ENCODE results near the gene MBD3L5.

MBD3L5 gene

DNA sequence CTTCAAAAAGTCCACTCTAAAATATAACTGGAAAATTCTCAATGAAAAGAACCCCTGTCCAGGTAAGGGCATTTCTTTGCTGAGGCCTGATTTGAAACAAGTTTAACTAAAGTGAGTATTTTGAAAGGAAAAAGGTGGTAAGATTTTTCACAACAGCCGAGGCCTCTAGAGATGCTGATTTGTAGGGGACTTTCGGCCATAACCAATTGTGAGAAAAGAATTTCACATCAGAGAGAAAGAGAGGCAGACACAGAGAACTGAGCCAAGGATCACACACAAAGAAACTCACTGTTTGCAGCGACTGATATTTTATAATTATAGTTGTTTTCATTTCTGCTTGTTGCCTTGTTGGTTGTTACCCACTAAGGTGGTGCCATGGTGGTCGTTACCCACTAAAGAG, 33.6 kb upstream of the MBD3L5 start:
- H3K9ac ChIP-seq: no peak overlapping the region
- no peaks in the 10 kb centered on the region for H3K4me1 ChIP-seq (ENCODE audit: low read depth, poor library complexity, severe bottlenecking)
- H3K4me2 ChIP-seq: no peak overlapping the region
- H3K36me3 ChIP-seq (ENCODE audit: insufficient read depth): no peaks in the 10 kb centered on the region
- no peaks in the 10 kb centered on the region for H3K79me2 ChIP-seq (ENCODE audit: insufficient read depth, low read depth)
- no peaks in the 10 kb centered on the region for H4K20me1 ChIP-seq (ENCODE audit: insufficient read depth)
- no peak overlapping the region for H3K27ac ChIP-seq
- no peak overlapping the region for H2AFZ ChIP-seq (ENCODE audit: low read depth)
- TF ChIP-seq, protein P1, sequence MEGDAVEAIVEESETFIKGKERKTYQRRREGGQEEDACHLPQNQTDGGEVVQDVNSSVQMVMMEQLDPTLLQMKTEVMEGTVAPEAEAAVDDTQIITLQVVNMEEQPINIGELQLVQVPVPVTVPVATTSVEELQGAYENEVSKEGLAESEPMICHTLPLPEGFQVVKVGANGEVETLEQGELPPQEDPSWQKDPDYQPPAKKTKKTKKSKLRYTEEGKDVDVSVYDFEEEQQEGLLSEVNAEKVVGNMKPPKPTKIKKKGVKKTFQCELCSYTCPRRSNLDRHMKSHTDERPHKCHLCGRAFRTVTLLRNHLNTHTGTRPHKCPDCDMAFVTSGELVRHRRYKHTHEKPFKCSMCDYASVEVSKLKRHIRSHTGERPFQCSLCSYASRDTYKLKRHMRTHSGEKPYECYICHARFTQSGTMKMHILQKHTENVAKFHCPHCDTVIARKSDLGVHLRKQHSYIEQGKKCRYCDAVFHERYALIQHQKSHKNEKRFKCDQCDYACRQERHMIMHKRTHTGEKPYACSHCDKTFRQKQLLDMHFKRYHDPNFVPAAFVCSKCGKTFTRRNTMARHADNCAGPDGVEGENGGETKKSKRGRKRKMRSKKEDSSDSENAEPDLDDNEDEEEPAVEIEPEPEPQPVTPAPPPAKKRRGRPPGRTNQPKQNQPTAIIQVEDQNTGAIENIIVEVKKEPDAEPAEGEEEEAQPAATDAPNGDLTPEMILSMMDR (conservative IDR thresholded peaks at IDR 0.05; ENCODE audit: low read depth, low read length): no peak
- no peak overlapping the region for H3K4me3 ChIP-seq (IDR thresholded peaks at IDR 0.05; ENCODE audit: insufficient read depth, low read depth, low read length)
- peaks cover 3% of the 10 kb centered on the region; the same call in 1 of the 2 replicates for H3K27me3 ChIP-seq (ENCODE audit: insufficient read depth, low read depth)

DNA sequence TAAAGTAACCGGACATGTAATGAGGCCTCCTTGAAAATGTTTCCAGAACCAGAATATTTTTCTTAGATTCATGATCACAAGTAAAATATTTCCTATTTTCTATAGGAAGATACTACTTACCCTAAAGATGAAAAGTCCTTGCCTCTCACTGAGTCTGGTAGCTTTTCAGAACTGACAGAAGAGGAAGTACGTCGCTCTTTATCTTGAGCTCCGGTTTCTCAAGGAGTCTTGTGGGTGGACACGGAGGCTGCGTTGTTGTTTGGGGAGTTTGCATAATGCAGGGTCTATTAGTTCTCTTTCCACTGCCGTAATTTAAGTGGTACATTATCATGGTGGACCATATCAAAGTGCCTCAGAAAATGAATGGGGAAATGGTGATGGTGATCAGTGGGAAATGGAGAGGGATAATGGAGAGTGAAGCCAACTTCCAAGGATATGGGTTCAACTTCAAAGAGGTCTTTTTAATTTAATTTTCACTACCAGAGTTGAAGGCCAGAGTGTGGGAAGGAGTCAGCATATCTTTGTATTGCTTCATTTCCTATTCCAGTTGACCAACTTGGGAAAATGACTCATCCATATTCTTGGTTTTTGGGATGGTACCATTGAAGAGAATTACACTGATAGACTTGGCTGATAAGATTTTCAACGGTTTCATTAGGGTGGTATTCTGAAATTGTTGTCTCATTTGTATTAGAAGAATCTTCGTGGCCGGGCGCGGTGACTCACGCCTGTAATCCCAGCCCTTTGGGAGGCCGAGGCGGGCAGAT, 32.5 kb upstream of the MBD3L5 start:
- no peak overlapping the region for H3K4me3 ChIP-seq (IDR thresholded peaks at IDR 0.05; ENCODE audit: insufficient read depth, low read depth, low read length)

DNA sequence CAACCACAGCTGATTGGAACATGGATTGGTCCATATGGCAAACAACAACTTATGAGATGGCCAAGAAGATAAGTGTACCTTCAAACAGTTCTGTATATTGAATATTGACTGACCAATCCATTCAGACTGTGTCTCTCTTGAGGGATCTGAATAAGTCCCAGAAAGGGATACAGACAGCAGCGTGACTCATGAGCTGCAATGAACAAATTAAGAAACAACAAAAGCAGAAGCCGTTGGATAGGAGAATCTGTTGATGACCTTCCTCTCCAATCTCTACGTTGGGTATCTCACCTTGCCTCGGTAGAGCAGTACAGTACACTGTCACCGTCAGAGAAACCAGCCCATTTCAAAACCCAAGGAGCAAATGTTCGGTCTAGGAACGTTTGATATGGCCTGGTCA, 30.4 kb upstream of the MBD3L5 start:
- Histone ChIP-seq H3K36me3 (ENCODE audit: insufficient read depth) (no peaks in the 10 kb centered on the region), H2AFZ (ENCODE audit: low read depth) (no peak overlapping the region; the same call in 1 of the 2 replicates), H3K27me3 (ENCODE audit: insufficient read depth, low read depth) (peaks cover 3% of the 10 kb centered on the region; the same call in 1 of the 2 replicates), H3K79me2 (ENCODE audit: insufficient read depth, low read depth) (no peaks in the 10 kb centered on the region), H3K9ac (no peak overlapping the region), H3K4me2 (no peak overlapping the region), H3K4me3 (IDR thresholded peaks at IDR 0.05; ENCODE audit: insufficient read depth, low read depth, low read length) (no peak overlapping the region), H4K20me1 (ENCODE audit: insufficient read depth) (no peaks in the 10 kb centered on the region), H3K4me1 (ENCODE audit: low read depth, poor library complexity, severe bottlenecking) (no peaks in the 10 kb centered on the region), H3K27ac (no peak overlapping the region)
- TF ChIP-seq, protein P1 (conservative IDR thresholded peaks at IDR 0.05; ENCODE audit: low read depth, low read length): no peak

More for the DNA sequence above, 32.5 kb upstream of the MBD3L5 start:
- Histone ChIP-seq H4K20me1 (ENCODE audit: insufficient read depth) (no peaks in the 10 kb centered on the region), H3K79me2 (ENCODE audit: insufficient read depth, low read depth) (no peaks in the 10 kb centered on the region), H3K27me3 (ENCODE audit: insufficient read depth, low read depth) (peaks cover 3% of the 10 kb centered on the region; the same call in 1 of the 2 replicates), H3K9ac (no peak overlapping the region), H3K27ac (no peak overlapping the region), H2AFZ (ENCODE audit: low read depth) (no peak overlapping the region), H3K4me1 (ENCODE audit: low read depth, poor library complexity, severe bottlenecking) (no peaks in the 10 kb centered on the region), H3K36me3 (ENCODE audit: insufficient read depth) (no peaks in the 10 kb centered on the region), H3K4me2 (no peak overlapping the region)
- TF ChIP-seq, protein P1 (conservative IDR thresholded peaks at IDR 0.05; ENCODE audit: low read depth, low read length): no peak

DNA sequence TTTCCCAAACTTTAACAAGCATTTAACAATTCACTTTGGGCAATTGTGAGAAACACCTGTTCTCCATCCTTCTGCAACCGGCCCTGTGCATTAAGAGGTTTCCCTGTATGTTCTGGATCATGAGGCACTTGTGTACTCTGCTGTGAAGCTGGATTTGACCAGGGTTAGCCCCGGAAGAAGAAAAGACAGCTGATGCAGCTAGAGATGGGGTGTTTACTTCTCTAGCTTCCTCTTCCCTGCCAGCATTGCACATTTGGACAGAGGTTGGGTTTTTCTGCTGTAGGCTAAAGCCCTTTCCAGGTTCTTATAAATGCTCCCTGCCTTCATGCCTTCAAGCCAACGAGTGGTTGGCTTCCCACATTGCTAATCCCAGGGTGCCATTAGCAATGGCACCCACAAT, 30.0 kb upstream of the MBD3L5 start:
- peaks cover 3% of the 10 kb centered on the region; the same call in 1 of the 2 replicates for H3K27me3 ChIP-seq (ENCODE audit: insufficient read depth, low read depth)

More for the DNA sequence above, 30.0 kb upstream of the MBD3L5 start:
- H3K79me2 ChIP-seq (ENCODE audit: insufficient read depth, low read depth): no peaks in the 10 kb centered on the region
- no peaks in the 10 kb centered on the region for H3K4me1 ChIP-seq (ENCODE audit: low read depth, poor library complexity, severe bottlenecking)
- TF ChIP-seq, protein P1 (conservative IDR thresholded peaks at IDR 0.05; ENCODE audit: low read depth, low read length): no peak
- H4K20me1 ChIP-seq (ENCODE audit: insufficient read depth): no peaks in the 10 kb centered on the region
- no peak overlapping the region for H3K4me3 ChIP-seq (IDR thresholded peaks at IDR 0.05; ENCODE audit: insufficient read depth, low read depth, low read length)
- H3K4me2 ChIP-seq: no peak overlapping the region
- no peak overlapping the region for H3K9ac ChIP-seq
- no peaks in the 10 kb centered on the region for H3K36me3 ChIP-seq (ENCODE audit: insufficient read depth)
- H2AFZ ChIP-seq (ENCODE audit: low read depth): no peak overlapping the region; the same call in 1 of the 2 replicates
- no peak overlapping the region for H3K27ac ChIP-seq

Measured in KMS-11 (cell line).